ENCODE results near the gene EXOC3L1.

The EXOC3L1 gene

DNA sequence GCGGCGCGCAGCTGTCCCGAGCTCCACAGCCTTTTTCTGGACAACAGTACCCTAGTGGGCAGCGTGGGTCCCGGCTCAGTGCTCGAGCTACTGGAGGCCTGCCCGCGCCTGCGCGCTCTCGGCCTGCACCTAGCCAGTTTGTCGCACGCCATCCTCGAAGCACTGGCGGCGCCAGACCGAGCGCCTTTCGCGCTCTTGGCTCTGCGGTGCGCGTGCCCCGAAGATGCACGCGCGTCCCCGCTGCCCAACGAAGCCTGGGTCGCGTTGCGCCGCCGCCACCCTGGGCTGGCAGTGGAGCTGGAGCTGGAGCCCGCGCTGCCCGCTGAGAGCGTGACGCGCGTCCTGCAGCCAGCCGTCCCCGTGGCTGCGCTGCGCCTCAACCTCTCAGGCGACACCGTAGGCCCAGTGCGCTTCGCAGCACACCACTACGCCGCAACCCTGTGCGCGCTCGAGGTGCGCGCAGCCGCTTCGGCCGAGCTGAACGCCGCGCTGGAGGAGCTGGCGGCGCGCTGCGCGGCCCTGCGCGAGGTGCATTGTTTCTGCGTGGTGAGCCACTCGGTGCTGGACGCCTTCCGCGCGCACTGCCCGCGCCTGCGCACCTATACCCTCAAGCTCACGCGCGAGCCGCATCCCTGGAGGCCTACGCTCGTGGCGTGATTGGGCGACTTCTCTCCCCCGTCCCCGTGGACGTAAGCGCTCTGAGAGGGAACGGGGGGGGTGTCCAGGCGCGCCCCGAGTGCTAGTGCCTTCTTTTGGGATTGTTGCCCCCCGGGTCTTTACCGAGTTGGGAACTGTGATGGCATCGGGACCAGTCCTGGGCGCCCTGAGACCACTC is 26.6 kb downstream of the EXOC3L1 start:
- DNase-seq: no peak

GRCh38 chr16:67162506-67163163 is 27.3 kb downstream of the EXOC3L1 start:
- no peak for DNase-seq

DNA sequence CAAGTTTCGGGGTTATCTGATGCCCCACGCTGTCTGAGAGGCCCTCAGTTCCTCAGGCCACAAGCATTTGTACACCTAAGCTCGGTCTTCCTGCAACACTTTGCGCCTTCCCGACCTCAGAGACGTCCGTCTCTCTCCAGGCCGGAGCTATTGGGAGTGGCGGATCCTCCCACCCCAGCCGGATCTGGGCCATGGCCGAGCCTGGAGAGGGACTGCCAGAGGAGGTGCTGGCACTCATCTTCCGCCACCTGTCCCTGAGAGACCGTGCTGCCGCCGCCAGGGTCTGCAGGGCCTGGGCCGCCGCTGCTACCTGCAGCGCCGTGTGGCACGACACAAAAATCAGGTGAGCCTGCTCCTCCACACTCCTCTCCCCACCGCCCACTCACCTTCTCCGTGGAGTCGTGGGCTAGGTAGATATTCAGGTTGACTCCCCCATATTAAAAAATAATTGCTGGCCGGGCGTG is 28.3 kb downstream of the EXOC3L1 start:
- no peak for DNase-seq

- no peak for DNase-seq
Observed at GRCh38 chr16:67158637-67159600, 31.0 kb downstream of the EXOC3L1 start.

GRCh38 chr16:67157892-67158635 is 31.9 kb downstream of the EXOC3L1 start:
- DNase-seq: no peak

DNA sequence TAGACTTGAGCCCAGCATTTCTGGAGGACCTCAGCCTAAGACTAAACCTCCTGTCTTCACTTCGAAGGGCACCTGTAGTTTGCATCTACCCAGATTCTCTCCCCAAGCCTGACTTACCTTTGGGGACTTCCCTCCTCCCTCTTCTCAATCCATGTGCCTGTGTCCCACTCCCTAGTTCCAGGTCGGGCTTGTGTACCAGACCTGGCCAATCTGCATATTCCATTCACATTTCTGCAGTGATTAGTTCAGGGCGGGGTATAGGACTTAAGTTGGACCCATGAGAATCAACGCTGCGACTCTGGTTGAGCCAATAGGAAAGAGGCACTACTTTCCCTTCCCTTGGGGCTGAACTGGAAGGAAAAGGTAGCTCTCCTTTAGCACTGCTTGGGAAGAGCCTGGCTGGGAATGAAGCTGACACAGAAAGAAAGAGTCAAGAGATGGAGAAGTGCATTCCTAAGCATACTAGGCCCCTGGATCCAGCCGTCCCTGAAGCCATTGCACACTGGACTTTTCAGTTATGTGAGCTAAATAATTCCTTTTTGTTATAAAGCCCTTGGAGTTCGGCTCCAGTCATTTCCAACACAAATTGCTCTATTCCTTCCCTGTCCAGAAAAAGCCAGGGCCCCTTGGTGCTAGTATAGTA is 32.7 kb downstream of the EXOC3L1 start:
- no peak for DNase-seq

DNA sequence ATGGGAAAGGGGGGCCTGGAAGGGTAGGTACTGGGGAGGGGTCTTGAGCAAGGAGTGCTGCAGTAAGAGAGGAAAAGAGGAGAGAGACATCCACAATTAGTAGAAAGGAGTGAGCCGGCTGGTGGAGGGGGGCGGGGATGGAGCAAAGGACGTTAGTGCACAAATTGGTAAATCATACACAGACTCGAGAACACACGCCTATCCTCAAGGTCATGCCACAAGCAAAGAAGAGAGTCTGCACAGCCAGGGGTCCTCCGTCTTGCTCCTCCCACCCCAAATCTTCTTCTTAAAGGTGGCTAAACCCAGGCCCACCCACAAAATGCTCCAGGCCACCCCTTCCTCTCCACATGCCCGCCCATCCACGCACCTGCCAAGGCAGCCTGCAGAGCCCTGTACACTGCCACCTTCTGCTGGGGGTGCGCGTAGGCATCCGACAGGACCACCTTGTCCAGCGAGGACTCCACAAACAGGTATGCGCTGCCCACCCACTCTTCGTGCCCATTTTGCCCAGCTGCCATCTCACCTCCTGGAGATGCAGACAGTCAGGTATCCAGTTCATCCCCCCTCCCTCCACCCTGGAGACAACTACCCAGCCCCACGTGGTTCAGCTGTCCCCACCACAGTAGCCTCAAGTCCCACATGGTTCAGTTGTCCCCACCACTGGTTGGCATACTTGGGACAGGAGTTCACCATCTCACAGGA is 33.6 kb downstream of the EXOC3L1 start:
- DNase-seq: no peak

GRCh38 chr16:67155295-67156142 is 34.4 kb downstream of the EXOC3L1 start:
- DNase-seq: no peak

DNA sequence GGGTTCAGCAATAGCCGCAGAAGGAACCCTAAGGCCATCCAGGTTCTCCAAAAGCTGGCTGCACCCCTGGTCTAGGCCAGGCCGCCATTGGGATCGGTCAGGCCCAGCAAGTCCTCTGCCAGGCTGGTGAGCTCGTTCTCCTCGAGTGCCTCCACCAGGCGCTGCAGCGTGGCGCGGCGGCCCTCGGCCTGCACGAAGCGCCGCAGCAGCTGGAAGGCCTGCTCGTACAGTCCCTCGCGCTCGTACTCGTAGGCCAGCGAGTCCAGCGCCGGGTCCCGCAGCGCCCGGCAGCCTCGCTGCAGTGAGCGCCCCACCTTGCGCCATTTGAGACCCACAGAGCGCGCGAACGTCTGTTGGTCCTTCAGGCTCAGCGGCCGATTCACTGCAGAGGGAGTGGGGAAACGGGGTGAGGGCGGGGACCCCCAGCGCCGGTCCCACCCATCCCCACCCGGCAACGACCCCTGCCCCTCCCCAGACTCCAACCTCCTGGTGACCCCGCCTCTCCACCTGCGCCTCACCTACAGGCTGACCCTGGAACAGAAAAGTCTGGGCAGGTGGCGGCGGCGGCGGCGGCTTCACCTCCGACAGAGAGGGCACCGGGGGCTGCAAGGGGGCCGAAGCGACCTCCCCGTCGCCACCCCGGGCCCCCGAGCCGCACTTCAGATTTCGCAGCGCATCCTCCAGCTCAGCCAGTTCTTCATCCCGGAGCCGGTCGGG is 35.2 kb downstream of the EXOC3L1 start:
- no peak for DNase-seq

DNA sequence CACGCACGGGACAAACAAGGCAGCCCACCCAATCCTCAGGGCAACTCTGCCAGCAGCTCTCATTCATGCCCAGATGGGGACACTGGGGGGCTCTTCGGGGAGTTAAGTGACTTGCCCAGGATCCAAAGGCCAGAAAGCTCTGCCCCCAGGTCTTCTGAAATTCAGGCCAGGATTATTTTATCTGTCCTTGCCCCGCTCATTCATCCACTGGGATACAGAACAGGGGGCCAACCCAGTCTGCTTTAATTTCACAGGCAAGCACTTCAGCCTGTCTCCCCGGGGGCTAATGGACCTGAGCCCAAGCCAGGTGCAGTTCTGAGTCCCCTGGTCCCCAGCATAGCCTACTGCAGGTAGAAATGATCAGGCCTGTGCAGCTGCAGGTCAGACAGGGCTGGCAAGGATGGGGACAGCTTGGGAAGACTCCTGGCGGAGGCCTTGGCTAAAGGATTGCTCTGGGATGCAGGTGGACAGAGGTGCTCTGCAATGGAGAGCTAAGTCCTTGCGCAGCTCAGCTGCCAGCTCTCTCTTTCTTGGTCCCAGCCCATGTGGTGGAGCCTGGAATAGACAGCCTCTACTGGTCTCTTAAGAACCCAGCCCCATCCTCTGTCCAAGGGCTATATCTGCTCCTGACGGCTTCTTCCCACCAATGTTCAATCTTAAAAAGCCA is 38.4 kb downstream of the EXOC3L1 start:
- no peak for DNase-seq

- no peak for DNase-seq
Observed at GRCh38 chr16:67150833-67151396, 39.0 kb downstream of the EXOC3L1 start, which contains the start of gene B3GNT9. Gene B3GNT9 (minus strand): TSS chr16:67150998. CDS start chr16:67150485, 513 bp downstream.

- DNase-seq: no peak
Observed at GRCh38 chr16:67150047-67150832, 39.7 kb downstream of the EXOC3L1 start.

DNA sequence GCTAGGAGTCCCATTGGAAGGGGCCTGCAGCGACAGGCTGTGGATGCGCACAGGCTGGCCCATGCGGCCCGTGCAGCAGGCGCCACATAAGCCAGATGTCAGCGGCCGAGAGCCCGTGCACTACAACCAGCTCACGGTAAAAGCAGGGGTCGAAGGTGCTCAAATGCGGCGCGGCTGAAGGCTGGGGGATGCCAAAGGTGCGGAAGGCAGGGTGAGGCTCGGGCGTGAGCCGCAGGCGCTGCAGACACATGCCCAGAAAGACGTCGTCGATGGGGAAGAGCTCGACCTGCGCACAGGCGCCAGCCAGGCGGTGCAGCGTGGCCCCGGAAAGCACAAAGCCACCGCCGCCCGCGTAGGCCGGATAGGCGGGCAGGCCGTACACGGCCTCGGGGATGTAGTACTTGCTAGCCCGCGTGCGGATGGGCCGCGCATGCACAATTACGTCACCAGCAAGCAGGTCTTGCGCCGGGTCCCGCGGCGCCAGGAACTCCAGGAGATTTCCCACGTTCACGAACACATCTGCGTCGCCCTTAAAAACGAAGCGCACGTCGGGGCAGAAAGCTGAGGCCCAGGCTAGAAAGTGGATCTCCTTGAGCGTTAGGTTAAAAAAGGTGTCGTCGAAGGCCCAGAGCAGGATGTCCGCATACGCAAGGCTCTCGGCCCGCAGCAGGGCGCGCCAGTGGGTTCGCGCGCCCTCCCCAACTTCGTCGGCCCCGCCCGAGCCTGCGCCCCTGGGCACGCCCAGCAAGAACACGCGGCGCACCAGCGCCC is 40.5 kb downstream of the EXOC3L1 start:
- no peak for DNase-seq

DNA sequence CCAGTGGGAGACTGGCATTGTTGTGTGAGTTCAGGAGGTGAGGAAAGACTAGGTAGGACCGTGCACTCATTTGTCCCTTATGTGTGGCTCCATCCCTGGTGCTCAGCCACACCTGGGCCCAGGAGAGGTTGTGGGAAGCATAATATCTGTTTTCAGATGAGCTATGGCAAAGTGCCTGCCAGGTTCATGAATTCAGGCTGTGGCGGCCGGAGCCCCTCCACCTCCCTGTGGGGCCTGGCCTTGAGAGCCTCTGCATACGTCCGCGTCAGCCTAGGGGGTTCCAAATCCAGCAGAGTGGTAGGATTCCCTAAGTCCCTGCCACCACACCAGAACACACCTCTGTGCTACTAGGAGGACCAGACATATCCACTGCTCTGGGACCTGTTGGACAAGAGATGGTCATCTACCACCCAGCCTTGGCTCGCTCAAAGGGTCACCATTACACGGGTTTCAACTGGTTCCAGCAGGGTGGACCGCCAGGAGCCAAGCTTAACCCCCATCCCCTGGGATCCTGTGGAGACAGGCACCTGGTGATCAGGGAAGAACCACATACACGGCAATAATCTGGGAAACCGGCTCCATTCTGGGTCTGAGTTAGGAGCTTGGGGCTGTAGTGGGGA is 41.2 kb downstream of the EXOC3L1 start:
- DNase-seq: no peak

DNA sequence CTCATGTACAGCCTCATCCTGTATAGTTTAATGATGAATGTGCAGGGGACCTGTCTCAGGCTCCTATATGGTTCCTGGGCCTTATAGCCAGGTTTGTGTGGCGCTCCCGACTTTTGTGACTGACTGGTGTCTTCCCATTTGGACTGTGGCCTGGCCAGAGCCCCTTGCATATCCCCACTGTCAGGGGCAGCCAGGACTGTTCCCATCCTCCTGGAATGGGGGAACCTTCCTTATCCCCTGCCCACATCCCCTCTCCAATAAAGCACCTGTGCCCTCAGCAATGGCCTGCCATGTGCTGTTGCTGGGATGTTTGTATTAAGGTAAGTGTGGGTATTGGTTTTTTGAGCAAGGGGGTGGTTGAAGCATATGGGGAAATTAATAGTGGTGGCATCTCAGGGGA is 41.7 kb downstream of the EXOC3L1 start:
- DNase-seq: no peak

DNA sequence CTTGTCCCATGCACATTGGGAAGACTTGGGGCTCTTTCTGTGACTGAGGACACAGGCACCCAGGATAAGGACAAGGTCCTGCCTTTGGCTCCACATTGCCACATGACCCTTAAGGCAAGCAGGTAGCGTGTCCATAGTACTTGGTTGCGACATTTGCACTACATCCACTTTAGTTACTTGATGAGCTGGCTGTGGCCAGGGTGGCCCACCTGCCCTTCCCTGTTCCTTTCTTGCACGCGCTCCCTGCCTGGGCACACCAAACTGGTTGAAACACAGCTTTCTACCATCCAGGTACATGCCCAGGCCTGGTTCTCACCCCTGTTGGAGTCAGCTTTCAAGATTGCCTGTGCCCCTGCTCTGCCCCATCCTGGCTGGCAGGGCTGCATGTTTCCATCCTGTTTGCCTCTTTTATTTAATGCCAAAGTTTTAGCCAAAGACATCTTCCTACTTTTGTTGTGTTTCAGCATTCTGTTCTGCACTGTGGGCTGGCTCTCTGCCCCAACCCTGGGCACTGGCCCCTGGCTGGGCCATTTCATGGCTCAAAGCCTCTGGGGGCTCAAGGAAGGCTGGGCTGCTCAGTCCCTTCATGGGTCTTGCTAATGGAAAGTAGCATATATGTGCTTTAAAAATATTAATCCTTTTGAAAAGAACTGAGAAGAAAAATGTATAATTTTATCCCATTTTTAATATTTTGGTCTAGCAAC is 42.3 kb downstream of the EXOC3L1 start:
- no peak for DNase-seq
